Stimulated activated effector memory CD8-positive, alpha-beta T cell treated with anti-CD3 and anti-CD28 coated beads, Interleukin-12 subunit alpha, Interleukin-12 subunit beta, amount 100 ng/mL, for 72 hours (primary cell): Measurements from ENCODE around the gene ARPC5.
A peak's percentile ranks its signal among the peaks of the same experiment; 100 is the strongest.

ENCODE experiments used
- ATAC-seq: fragments of 150-1000 bp; cut with Tn5 transposase; 2 replicates; pipeline ENCODE4 v1.10.0; 2021
- DNase-seq, 2 donors: peaks; one replicate each; pipeline ENCODE4 v3.0.0; 2021 to 2022; ENCODE audit warnings: low spot score in 2 of 2
- H3K27ac Mint-ChIP-seq: one replicate; pipeline ENCODE4 v1.8.0; 2022; ENCODE audit warnings: mild to moderate bottlenecking, mixed read lengths
- H3K36me3 Mint-ChIP-seq: one replicate; pipeline ENCODE4 v1.8.0; 2022; ENCODE audit warnings: mild to moderate bottlenecking, mixed read lengths
- H3K4me1 Mint-ChIP-seq: one replicate; pipeline ENCODE4 v1.8.0; 2022; ENCODE audit warnings: mixed read lengths
- H3K4me3 Mint-ChIP-seq: one replicate; pipeline ENCODE4 v1.8.0; 2022; ENCODE audit warnings: mild to moderate bottlenecking, mixed read lengths
- H3K9me3 Mint-ChIP-seq: one replicate; pipeline ENCODE4 v1.8.0; 2022; ENCODE audit warnings: mixed read lengths

Gene ARPC5

GRCh38 chr1:183607322-183607980 is 28.1 kb downstream of the ARPC5 start:
- ATAC-seq: no peak
- no peak for DNase-seq
- Mint-ChIP-seq H3K27ac (no peak overlapping the region), H3K9me3 (no peaks in the 10 kb centered on the region), H3K36me3 (no peaks in the 10 kb centered on the region), H3K4me3 (no peak overlapping the region), H3K4me1 (peaks cover 14% of the 10 kb centered on the region)

GRCh38 chr1:183605904-183606303 is 29.7 kb downstream of the ARPC5 start:
- Mint-ChIP-seq H3K36me3 (no peaks in the 10 kb centered on the region), H3K27ac (no peak overlapping the region), H3K4me3 (no peak overlapping the region), H3K9me3 (no peaks in the 10 kb centered on the region), H3K4me1 (peaks cover 14% of the 10 kb centered on the region)
- DNase-seq: no peak
- no peak for ATAC-seq

GRCh38 chr1:183604815-183605214 is 30.8 kb downstream of the ARPC5 start:
- no peak overlapping the region for H3K27ac Mint-ChIP-seq
- no peak for ATAC-seq
- H3K4me3 Mint-ChIP-seq: no peak overlapping the region
- H3K4me1 Mint-ChIP-seq: peaks cover 14% of the 10 kb centered on the region
- H3K9me3 Mint-ChIP-seq: no peaks in the 10 kb centered on the region
- H3K36me3 Mint-ChIP-seq: no peaks in the 10 kb centered on the region
- DNase-seq: no peak

GRCh38 chr1:183604038-183604808 is 31.4 kb downstream of the ARPC5 start:
- ATAC-seq: peak; percentile 55
- H3K9me3 Mint-ChIP-seq: no peaks in the 10 kb centered on the region
- H3K4me1 Mint-ChIP-seq: peaks cover 14% of the 10 kb centered on the region
- DNase-seq: no peak
- H3K4me3 Mint-ChIP-seq: peak overlapping the region; percentile 9
- peak overlapping the region; percentile 88 for H3K27ac Mint-ChIP-seq
- H3K36me3 Mint-ChIP-seq: no peaks in the 10 kb centered on the region

- DNase-seq (no peak), ATAC-seq (no peak)
- H3K9me3 Mint-ChIP-seq: no peaks in the 10 kb centered on the region
- peaks cover 19% of the 10 kb centered on the region for H3K4me1 Mint-ChIP-seq
- no peak overlapping the region for H3K4me3 Mint-ChIP-seq
- H3K27ac Mint-ChIP-seq: no peak overlapping the region
- H3K36me3 Mint-ChIP-seq: no peaks in the 10 kb centered on the region
Measured at GRCh38 chr1:183602510-183602909, 33.1 kb downstream of the ARPC5 start.

GRCh38 chr1:183600634-183601033 is 34.9 kb downstream of the ARPC5 start:
- Mint-ChIP-seq H3K27ac (no peak overlapping the region), H3K4me3 (no peak overlapping the region), H3K9me3 (no peaks in the 10 kb centered on the region), H3K36me3 (no peaks in the 10 kb centered on the region), H3K4me1 (peaks cover 19% of the 10 kb centered on the region)
- no peak for ATAC-seq
- no peak for DNase-seq

- Mint-ChIP-seq H3K4me1 (peaks cover 19% of the 10 kb centered on the region), H3K4me3 (no peak overlapping the region), H3K9me3 (no peaks in the 10 kb centered on the region), H3K27ac (no peak overlapping the region), H3K36me3 (no peaks in the 10 kb centered on the region)
- ATAC-seq (peak; percentile 42), DNase-seq (no peak)
Measured at GRCh38 chr1:183600136-183600535, 35.4 kb downstream of the ARPC5 start.

GRCh38 chr1:183598386-183598785 is 37.2 kb downstream of the ARPC5 start:
- Mint-ChIP-seq H3K36me3 (no peaks in the 10 kb centered on the region), H3K9me3 (no peaks in the 10 kb centered on the region), H3K4me3 (no peak overlapping the region), H3K27ac (no peak overlapping the region), H3K4me1 (peaks cover 9% of the 10 kb centered on the region)
- ATAC-seq (peak; percentile 47), DNase-seq (no peak)

- H3K9me3 Mint-ChIP-seq: no peaks in the 10 kb centered on the region
- no peak for DNase-seq
- no peaks in the 10 kb centered on the region for H3K36me3 Mint-ChIP-seq
- no peak for ATAC-seq
- H3K27ac Mint-ChIP-seq: no peak overlapping the region
- no peak overlapping the region for H3K4me3 Mint-ChIP-seq
- H3K4me1 Mint-ChIP-seq: peaks cover 14% of the 10 kb centered on the region
Measured at GRCh38 chr1:183597656-183598347, 37.8 kb downstream of the ARPC5 start.

GRCh38 chr1:183596500-183596899 is 39.1 kb downstream of the ARPC5 start:
- Mint-ChIP-seq H3K9me3 (no peaks in the 10 kb centered on the region), H3K36me3 (no peaks in the 10 kb centered on the region), H3K4me3 (no peak overlapping the region), H3K4me1 (peaks cover 14% of the 10 kb centered on the region), H3K27ac (no peak overlapping the region)
- no peak for ATAC-seq
- DNase-seq: no peak

- no peak for DNase-seq
- H3K27ac Mint-ChIP-seq: no peak overlapping the region
- H3K4me1 Mint-ChIP-seq: peaks cover 21% of the 10 kb centered on the region
- H3K4me3 Mint-ChIP-seq: no peak overlapping the region
- H3K9me3 Mint-ChIP-seq: no peaks in the 10 kb centered on the region
- H3K36me3 Mint-ChIP-seq: no peaks in the 10 kb centered on the region
- ATAC-seq: no peak
Measured at GRCh38 chr1:183595537-183595936, 40.0 kb downstream of the ARPC5 start.

- Mint-ChIP-seq H3K9me3 (no peaks in the 10 kb centered on the region), H3K4me3 (no peak overlapping the region), H3K36me3 (no peaks in the 10 kb centered on the region), H3K4me1 (peaks cover 26% of the 10 kb centered on the region), H3K27ac (peak overlapping the region; percentile 15)
- ATAC-seq (peak; percentile 37), DNase-seq (no peak)
Measured at GRCh38 chr1:183593356-183593755, 42.2 kb downstream of the ARPC5 start.

- DNase-seq (no peak), ATAC-seq (no peak)
- H3K36me3 Mint-ChIP-seq: no peaks in the 10 kb centered on the region
- peak overlapping the region; percentile 15 for H3K27ac Mint-ChIP-seq
- H3K9me3 Mint-ChIP-seq: no peaks in the 10 kb centered on the region
- peaks cover 23% of the 10 kb centered on the region for H3K4me1 Mint-ChIP-seq
- no peak overlapping the region for H3K4me3 Mint-ChIP-seq
Measured at GRCh38 chr1:183592733-183593132, 42.9 kb downstream of the ARPC5 start.

GRCh38 chr1:183590244-183591191 is 45.1 kb downstream of the ARPC5 start, which contains the start of gene NCF2:
TSS of gene NCF2 (minus strand) at chr1:183590459. CDS start at chr1:183590329, 130 bp downstream.
- peak within 1 kb of the TSS; percentile 77 for H3K27ac Mint-ChIP-seq
- ATAC-seq (peak; percentile 95), DNase-seq (peak in 1 of 2 donors; percentile 78)
- peaks cover 23% of the 10 kb centered on the region for H3K4me1 Mint-ChIP-seq
- no peaks in the 10 kb centered on the region for H3K9me3 Mint-ChIP-seq
- peak within 1 kb of the TSS; percentile 53 for H3K4me3 Mint-ChIP-seq
- no peaks in the 10 kb centered on the region for H3K36me3 Mint-ChIP-seq

GRCh38 chr1:183589874-183590243 is 45.7 kb downstream of the ARPC5 start:
- DNase-seq: no peak

More at GRCh38 chr1:183589874-183590243, 45.7 kb downstream of the ARPC5 start:
- ATAC-seq: no peak
- peak overlapping the region; percentile 77 for H3K27ac Mint-ChIP-seq
- peaks cover 23% of the 10 kb centered on the region for H3K4me1 Mint-ChIP-seq
- H3K9me3 Mint-ChIP-seq: no peaks in the 10 kb centered on the region
- H3K4me3 Mint-ChIP-seq: peak overlapping the region; percentile 53
- H3K36me3 Mint-ChIP-seq: no peaks in the 10 kb centered on the region
